GM13976 (cell line): ENCODE data around the gene RRP1.
"Not testable (repeated sequence)": the region's sequence is repeated elsewhere in the genome, so short reads cannot be mapped to it uniquely, and the experiment has no call there.

ENCODE experiments used
- DNase-seq: peaks from one replicate; pipeline ENCODE4 v3.0.0; 2012; ENCODE audit warnings: low spot score
- in situ Hi-C: fragments of 300-500 bp; cut with MboI; formaldehyde crosslinking; loops from one replicate; pipeline ENCODE4 v1.12.0; 2022; ENCODE audit warnings: low sequenced_read_pairs, mixed read lengths, inconsistent platforms; ENCODE audit not compliant: unreplicated experiment
- TF ChIP-seq, protein P1 (sequence below): IDR thresholded peaks from 2 replicates; pipeline ENCODE4 v1.5.1; 2012; ENCODE audit warnings: borderline replicate concordance, mild to moderate bottlenecking; ENCODE audit not compliant: insufficient read depth; ENCODE audit errors: extremely low read depth, missing control alignments, control extremely low read depth

Gene RRP1

DNA sequence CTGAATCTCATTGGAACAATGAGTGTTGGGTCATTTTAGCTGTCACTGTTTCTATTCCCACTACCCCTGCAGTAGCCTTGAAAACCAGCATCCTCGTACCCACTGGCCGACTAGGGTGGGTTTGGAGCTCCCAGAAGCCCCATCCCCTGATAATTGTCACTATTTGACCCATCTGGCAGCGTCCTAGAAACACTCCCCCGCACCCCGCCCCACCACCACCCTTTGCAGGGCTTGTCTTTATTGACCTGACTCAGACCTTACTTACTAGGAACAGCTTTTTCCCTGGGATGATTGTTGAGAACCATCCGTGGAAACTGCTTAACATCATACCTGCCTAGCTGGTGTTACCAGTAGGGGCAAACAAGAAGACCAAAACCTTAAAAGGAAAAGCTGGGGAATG, 47.2 kb downstream of the RRP1 start:
- no peak for DNase-seq

DNA sequence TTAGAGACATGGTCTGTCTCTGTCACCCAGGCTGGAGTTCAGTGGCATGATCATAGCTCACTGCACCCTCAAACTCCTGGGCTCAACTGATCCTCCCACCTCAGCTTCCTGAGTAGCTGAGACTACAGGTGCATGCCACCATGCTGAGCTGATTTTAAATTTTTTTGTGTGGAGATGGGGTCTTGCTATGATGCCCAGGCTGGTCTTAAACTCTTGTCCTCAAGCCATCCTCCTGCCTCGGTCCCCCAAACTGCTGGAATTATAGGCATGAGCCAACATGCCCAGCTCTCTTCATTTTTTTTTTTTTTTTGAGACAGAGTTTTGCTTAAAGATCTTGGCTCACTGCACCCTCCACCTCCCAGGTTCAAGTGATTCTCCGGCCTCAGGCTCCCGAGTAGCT, 50.9 kb downstream of the RRP1 start:
- in situ Hi-C loops, result loop anchor here (25.0 kb wide), 1 partner anchor 622 kb away; the partner anchor contains the start of gene LRRC3
- DNase-seq, result no peak
- TF ChIP-seq, protein P1, sequence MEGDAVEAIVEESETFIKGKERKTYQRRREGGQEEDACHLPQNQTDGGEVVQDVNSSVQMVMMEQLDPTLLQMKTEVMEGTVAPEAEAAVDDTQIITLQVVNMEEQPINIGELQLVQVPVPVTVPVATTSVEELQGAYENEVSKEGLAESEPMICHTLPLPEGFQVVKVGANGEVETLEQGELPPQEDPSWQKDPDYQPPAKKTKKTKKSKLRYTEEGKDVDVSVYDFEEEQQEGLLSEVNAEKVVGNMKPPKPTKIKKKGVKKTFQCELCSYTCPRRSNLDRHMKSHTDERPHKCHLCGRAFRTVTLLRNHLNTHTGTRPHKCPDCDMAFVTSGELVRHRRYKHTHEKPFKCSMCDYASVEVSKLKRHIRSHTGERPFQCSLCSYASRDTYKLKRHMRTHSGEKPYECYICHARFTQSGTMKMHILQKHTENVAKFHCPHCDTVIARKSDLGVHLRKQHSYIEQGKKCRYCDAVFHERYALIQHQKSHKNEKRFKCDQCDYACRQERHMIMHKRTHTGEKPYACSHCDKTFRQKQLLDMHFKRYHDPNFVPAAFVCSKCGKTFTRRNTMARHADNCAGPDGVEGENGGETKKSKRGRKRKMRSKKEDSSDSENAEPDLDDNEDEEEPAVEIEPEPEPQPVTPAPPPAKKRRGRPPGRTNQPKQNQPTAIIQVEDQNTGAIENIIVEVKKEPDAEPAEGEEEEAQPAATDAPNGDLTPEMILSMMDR, result no peak

More for the DNA sequence above, 47.2 kb downstream of the RRP1 start:
- in situ Hi-C loops, result loop anchor here (25.0 kb wide), 1 partner anchor 626 kb away; the partner anchor contains the start of gene LRRC3
- TF ChIP-seq, protein P1, result no peak

DNA sequence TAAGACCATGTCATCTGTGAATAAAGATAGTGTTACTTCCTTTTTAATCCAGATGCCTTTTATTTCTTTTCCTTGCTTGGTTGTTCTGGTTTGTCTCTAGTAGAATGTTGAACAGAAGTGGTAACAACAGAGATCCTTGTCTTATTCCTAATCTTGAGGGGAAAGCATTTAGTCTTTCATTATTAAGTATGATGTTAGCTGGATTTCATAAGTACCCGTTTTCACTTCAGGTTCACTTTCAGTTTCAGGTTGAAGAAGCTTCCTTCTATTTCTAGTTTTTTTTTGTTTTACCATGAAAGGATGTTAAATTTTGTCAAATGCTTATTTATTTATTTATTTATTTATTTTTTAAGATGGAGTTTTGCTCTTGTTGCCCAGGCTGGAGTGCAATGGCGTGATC, 53.4 kb downstream of the RRP1 start:
- TF ChIP-seq, protein P1, result no peak
- DNase-seq, result no peak
- in situ Hi-C loops, result loop anchor here (25.0 kb wide), 1 partner anchor 620 kb away; the partner anchor contains the start of gene LRRC3

DNA sequence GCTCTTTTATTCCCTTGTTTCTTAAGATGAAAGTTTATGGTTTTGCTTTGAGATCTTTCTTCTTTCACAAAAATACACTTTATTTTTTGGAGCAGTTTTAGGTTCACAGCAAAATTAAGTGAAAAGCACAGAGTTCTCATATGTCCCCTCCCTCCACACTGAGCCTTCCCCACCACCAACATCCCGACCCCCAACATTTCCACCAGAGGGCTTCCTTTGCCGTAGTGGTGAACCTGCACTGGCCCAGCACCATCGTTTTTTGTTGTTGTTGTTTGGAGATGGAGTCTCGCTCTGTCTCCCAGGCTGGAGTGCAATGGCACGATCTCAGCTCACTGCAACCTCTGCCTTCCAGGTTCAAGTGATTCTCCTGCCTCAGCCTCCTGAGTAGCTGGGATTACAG, 55.5 kb downstream of the RRP1 start:
- in situ Hi-C loops, result loop anchor here (25.0 kb wide), 1 partner anchor 617 kb away; the partner anchor contains the start of gene LRRC3
- not testable (repeated sequence) for DNase-seq

DNA sequence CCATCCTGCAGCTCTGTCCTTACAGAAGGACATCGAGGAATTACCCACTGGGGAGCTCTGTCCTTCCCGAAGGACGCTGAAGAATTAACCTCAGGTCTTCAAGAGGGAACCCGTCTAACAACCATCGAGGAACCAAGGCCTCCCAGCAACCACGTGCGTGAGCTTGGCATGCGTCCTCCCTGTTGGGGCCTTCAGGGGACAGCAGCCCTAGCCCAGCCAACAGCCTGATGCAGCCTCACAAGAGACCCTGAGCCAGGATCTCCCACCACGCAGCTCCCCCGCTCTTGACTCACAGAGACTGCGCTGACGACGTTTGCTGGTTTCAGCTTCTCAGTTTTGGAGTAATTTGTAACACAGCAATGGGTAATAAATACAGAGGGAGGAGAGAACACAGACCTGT, 56.0 kb downstream of the RRP1 start:
- in situ Hi-C loops, result loop anchor here (25.0 kb wide), 1 partner anchor 617 kb away; the partner anchor contains the start of gene LRRC3
- TF ChIP-seq, protein P1, result no peak
- DNase-seq, result no peak

DNA sequence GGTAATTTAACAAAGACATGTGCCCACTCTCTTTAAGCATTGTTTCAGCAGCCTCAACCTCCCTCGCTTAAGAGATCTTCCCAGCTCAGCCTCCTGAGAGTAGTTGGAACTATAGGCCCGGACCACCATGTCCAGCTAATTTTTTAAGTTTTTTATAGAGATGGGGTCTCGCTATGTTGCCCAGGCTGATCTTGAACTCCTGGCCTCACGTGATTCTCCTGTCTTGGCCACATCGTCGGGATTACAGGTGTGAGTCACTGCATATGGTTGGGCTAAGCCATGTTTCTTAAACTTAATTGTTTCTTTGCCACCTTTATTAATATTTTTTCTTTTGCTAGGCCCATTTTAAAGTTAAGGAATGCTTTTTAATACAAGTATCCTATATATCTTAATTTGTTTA, 57.1 kb downstream of the RRP1 start:
- DNase-seq, result no peak
- in situ Hi-C loops, result loop anchor here (25.0 kb wide), 1 partner anchor 616 kb away; the partner anchor contains the start of gene LRRC3
- TF ChIP-seq, protein P1, result no peak

DNA sequence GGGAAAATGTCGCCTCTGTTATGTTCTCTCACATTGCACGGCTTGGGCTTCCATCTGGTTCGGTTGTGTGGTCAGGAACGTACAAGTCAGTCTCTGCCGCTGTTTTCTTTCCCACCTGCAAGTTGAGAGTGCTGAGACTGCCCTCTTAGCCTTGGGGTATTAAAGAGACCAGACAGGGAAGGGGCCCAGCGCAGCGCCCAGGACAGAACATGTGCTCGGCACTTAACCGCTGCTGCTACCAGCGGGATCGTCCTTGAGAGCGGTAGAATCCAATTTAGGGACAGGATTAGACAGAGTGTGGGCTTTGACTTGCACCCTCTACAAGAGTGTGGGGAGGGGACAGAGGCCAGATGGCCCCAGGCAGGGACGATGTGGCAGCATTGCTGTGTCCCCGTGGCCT, 57.9 kb downstream of the RRP1 start:
- in situ Hi-C loops, result loop anchor here (25.0 kb wide), 1 partner anchor 615 kb away; the partner anchor contains the start of gene LRRC3
- no peak for DNase-seq
- TF ChIP-seq, protein P1, result no peak
